ENCODE data around the gene CYFIP1. TPM values are rescaled to one million over a fixed set of nuclear protein-coding genes. Genes with fewer than 3 reads are reported as not detected.

The CYFIP1 gene
- polyA plus RNA-seq, 3 donors: 90.9 to 100 (median 95.8) TPM

- no peak for DNase-seq (ENCODE audit: extremely low read depth in 1 of 11, low read depth in 9 of 11, low spot score in 4 of 11)
Observed at GRCh38 chr15:22884344-22884743, 95.8 kb downstream of the CYFIP1 start.

- DNase-seq (ENCODE audit: extremely low read depth in 1 of 11, low read depth in 9 of 11, low spot score in 4 of 11): no peak
Observed at GRCh38 chr15:22883196-22883595, 97.0 kb downstream of the CYFIP1 start.

- DNase-seq (ENCODE audit: extremely low read depth in 1 of 11, low read depth in 9 of 11, low spot score in 4 of 11): no peak
Observed at GRCh38 chr15:22881739-22882440, 98.3 kb downstream of the CYFIP1 start.

GRCh38 chr15:22880981-22881738 is 99.0 kb downstream of the CYFIP1 start:
- DNase-seq (ENCODE audit: extremely low read depth in 1 of 11, low read depth in 9 of 11, low spot score in 4 of 11): no peak

- no peak for DNase-seq (ENCODE audit: extremely low read depth in 1 of 11, low read depth in 9 of 11, low spot score in 4 of 11)
Observed at GRCh38 chr15:22880068-22880980, 99.8 kb downstream of the CYFIP1 start.

GRCh38 chr15:22878103-22878502 is 102.1 kb downstream of the CYFIP1 start:
- no peak for DNase-seq (ENCODE audit: extremely low read depth in 1 of 11, low read depth in 9 of 11, low spot score in 4 of 11)

- no peak for DNase-seq (ENCODE audit: extremely low read depth in 1 of 11, low read depth in 9 of 11, low spot score in 4 of 11)
Observed at GRCh38 chr15:22877607-22878006, 102.6 kb downstream of the CYFIP1 start.

- DNase-seq (ENCODE audit: extremely low read depth in 1 of 11, low read depth in 9 of 11, low spot score in 4 of 11): no peak
Observed at GRCh38 chr15:22877117-22877516, 103.1 kb downstream of the CYFIP1 start.

GRCh38 chr15:22874966-22875365 is 105.2 kb downstream of the CYFIP1 start:
- peak in 3 of 11 donors; percentile 3 to 26 (median 8) for DNase-seq (ENCODE audit: extremely low read depth in 1 of 11, low read depth in 9 of 11, low spot score in 4 of 11)

GRCh38 chr15:22874256-22874655 is 105.9 kb downstream of the CYFIP1 start:
- no peak for DNase-seq (ENCODE audit: extremely low read depth in 1 of 11, low read depth in 9 of 11, low spot score in 4 of 11)

GRCh38 chr15:22873841-22874240 is 106.3 kb downstream of the CYFIP1 start:
- no peak for DNase-seq (ENCODE audit: extremely low read depth in 1 of 11, low read depth in 9 of 11, low spot score in 4 of 11)

- peak in 1 of 11 donors; percentile 6 for DNase-seq (ENCODE audit: extremely low read depth in 1 of 11, low read depth in 9 of 11, low spot score in 4 of 11)
Observed at GRCh38 chr15:22872936-22873701, 107.0 kb downstream of the CYFIP1 start.

GRCh38 chr15:22871481-22872086 is 108.6 kb downstream of the CYFIP1 start:
- DNase-seq (ENCODE audit: extremely low read depth in 1 of 11, low read depth in 9 of 11, low spot score in 4 of 11): no peak

- no peak for DNase-seq (ENCODE audit: extremely low read depth in 1 of 11, low read depth in 9 of 11, low spot score in 4 of 11)
Observed at GRCh38 chr15:22870865-22871264, 109.3 kb downstream of the CYFIP1 start.

GRCh38 chr15:22869856-22870255 is 110.3 kb downstream of the CYFIP1 start:
- DNase-seq (ENCODE audit: extremely low read depth in 1 of 11, low read depth in 9 of 11, low spot score in 4 of 11): no peak

- no peak for DNase-seq (ENCODE audit: extremely low read depth in 1 of 11, low read depth in 9 of 11, low spot score in 4 of 11)
Observed at GRCh38 chr15:22868928-22869327, 111.2 kb downstream of the CYFIP1 start.

- no peak for DNase-seq (ENCODE audit: extremely low read depth in 1 of 11, low read depth in 9 of 11, low spot score in 4 of 11)
Observed at GRCh38 chr15:22868495-22868894, 111.7 kb downstream of the CYFIP1 start.

GRCh38 chr15:22867886-22868285 is 112.3 kb downstream of the CYFIP1 start:
- no peak for DNase-seq (ENCODE audit: extremely low read depth in 1 of 11, low read depth in 9 of 11, low spot score in 4 of 11)

Data from renal cortex interstitium (tissue), 11 donors.